ENCODE results near the gene RSU1. TPM values are rescaled to one million over a fixed set of nuclear protein-coding genes. Genes with fewer than 3 reads are reported as not detected.

Gene RSU1
- polyA plus RNA-seq, 2 donors, result 24.7 to 44.6 TPM

GRCh38 chr10:16853201-16853600, 36.0 kb upstream of the RSU1 start:
- WGBS, 2 donors, result 62 to 63% methylated on average over 4 of the region's 4 CpGs
- Histone ChIP-seq H3K4me1 (ENCODE audit: control insufficient read depth in 2 of 2, insufficient read depth in 2 of 2, low read length in 1 of 2) (no peaks in the 10 kb centered on the region), H3K27ac (ENCODE audit: low read depth in 2 of 2, low read length in 1 of 2) (no peak overlapping the region), H3K9me3 (ENCODE audit: control insufficient read depth in 2 of 2, insufficient read depth in 1 of 2, low read depth in 1 of 2, low read length in 1 of 2) (no peaks in the 10 kb centered on the region), H3K36me3 (ENCODE audit: control insufficient read depth in 2 of 2, insufficient read depth in 2 of 2, low read length in 1 of 2) (no peaks in the 10 kb centered on the region), H3K27me3 (ENCODE audit: control insufficient read depth in 1 of 2, insufficient read depth in 2 of 2, low read length in 2 of 2) (no peaks in the 10 kb centered on the region), H3K4me3 (ENCODE audit: low read depth in 1 of 2, low read length in 2 of 2) (no peak overlapping the region)

DNA sequence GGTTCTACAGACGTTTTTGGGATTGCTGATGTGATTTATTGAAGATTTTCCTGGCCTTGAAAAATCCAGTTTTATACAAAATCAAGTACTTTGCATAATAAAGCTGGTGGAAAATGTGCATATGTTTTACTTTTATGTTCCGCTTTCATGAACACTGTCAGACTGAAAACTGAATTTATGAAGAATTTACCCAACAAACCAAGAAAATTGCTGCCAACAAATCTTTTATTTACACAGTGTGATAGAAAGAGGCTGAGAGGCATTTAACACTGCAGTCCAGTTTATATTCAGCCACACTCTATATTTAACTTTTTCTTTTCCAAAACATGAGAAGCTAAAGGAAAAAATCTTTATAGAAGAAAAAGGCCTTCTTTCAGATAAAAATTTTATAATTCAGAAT, 35.4 kb upstream of the RSU1 start:
- WGBS, 2 donors, result 52 to 58% methylated on average over 2 of the region's 2 CpGs
- Histone ChIP-seq H3K36me3 (ENCODE audit: control insufficient read depth in 2 of 2, insufficient read depth in 2 of 2, low read length in 1 of 2) (no peaks in the 10 kb centered on the region), H3K27me3 (ENCODE audit: control insufficient read depth in 1 of 2, insufficient read depth in 2 of 2, low read length in 2 of 2) (no peaks in the 10 kb centered on the region), H3K4me1 (ENCODE audit: control insufficient read depth in 2 of 2, insufficient read depth in 2 of 2, low read length in 1 of 2) (no peaks in the 10 kb centered on the region), H3K27ac (ENCODE audit: low read depth in 2 of 2, low read length in 1 of 2) (no peak overlapping the region), H3K4me3 (ENCODE audit: low read depth in 1 of 2, low read length in 2 of 2) (no peak overlapping the region), H3K9me3 (ENCODE audit: control insufficient read depth in 2 of 2, insufficient read depth in 1 of 2, low read depth in 1 of 2, low read length in 1 of 2) (no peaks in the 10 kb centered on the region)

DNA sequence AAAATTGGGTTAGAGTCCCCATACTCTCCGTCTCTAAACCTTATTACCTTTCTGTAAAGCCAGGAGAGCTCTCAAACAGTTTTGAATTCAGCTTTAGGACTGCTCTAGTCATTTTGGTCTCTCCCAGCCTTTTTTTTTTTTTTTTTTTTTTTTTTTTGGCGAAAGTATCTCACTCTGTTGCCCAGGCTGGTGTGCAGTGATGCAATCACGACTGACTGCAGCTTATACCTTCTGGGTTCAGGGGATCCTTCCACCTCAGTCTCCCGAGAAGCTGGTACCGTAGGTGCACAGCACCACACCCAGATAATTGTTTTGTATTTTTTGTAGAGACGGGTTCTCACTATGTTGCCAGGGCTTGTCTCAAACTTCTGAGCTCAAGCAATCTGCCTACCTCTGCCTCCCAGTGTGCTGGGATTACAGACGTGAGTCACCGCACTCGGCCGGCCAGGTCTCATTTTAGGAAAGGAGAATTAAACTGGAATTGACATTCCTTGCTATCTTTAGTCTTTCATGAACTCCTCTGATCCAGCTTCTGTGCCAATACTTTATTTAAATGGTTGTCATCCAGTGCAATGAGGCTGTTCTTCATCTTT, 31.4 kb upstream of the RSU1 start:
- 43 to 51% methylated on average over 10 of the region's 10 CpGs for WGBS, 2 donors
- H3K9me3 ChIP-seq (ENCODE audit: control insufficient read depth in 2 of 2, insufficient read depth in 1 of 2, low read depth in 1 of 2, low read length in 1 of 2), result no peaks in the 10 kb centered on the region
- no peaks in the 10 kb centered on the region for H3K36me3 ChIP-seq (ENCODE audit: control insufficient read depth in 2 of 2, insufficient read depth in 2 of 2, low read length in 1 of 2)
- H3K27ac ChIP-seq (ENCODE audit: low read depth in 2 of 2, low read length in 1 of 2), result no peak overlapping the region
- H3K4me3 ChIP-seq (ENCODE audit: low read depth in 1 of 2, low read length in 2 of 2), result no peak overlapping the region
- no peaks in the 10 kb centered on the region for H3K4me1 ChIP-seq (ENCODE audit: control insufficient read depth in 2 of 2, insufficient read depth in 2 of 2, low read length in 1 of 2)
- H3K27me3 ChIP-seq (ENCODE audit: control insufficient read depth in 1 of 2, insufficient read depth in 2 of 2, low read length in 2 of 2), result no peaks in the 10 kb centered on the region

DNA sequence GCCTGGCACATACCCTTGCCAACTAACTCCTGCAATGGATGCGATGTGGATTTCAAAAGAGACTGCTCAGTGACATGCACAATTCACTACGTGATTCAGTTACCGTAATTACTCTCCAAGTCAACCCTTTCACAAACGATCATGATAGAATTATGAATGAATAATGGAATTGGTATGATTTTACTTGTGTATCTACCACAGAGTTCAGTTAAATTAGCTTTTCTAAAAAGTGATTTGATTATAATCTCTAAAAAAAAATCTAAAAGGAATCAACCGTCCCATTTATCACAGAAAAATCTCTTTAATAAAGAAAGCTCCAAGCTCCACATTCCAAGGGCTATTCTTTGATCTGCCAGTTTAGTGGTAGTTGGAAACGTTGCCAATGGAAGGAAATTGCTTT, 30.4 kb upstream of the RSU1 start:
- 39 to 61% methylated on average over 6 of the region's 6 CpGs for WGBS, 2 donors
- Histone ChIP-seq H3K36me3 (ENCODE audit: control insufficient read depth in 2 of 2, insufficient read depth in 2 of 2, low read length in 1 of 2) (no peaks in the 10 kb centered on the region), H3K27me3 (ENCODE audit: control insufficient read depth in 1 of 2, insufficient read depth in 2 of 2, low read length in 2 of 2) (no peaks in the 10 kb centered on the region), H3K4me1 (ENCODE audit: control insufficient read depth in 2 of 2, insufficient read depth in 2 of 2, low read length in 1 of 2) (no peaks in the 10 kb centered on the region), H3K9me3 (ENCODE audit: control insufficient read depth in 2 of 2, insufficient read depth in 1 of 2, low read depth in 1 of 2, low read length in 1 of 2) (no peaks in the 10 kb centered on the region), H3K27ac (ENCODE audit: low read depth in 2 of 2, low read length in 1 of 2) (no peak overlapping the region), H3K4me3 (ENCODE audit: low read depth in 1 of 2, low read length in 2 of 2) (no peak overlapping the region)

- no peak overlapping the region for H3K27ac ChIP-seq (ENCODE audit: low read depth in 2 of 2, low read length in 1 of 2)
- no peaks in the 10 kb centered on the region for H3K9me3 ChIP-seq (ENCODE audit: control insufficient read depth in 2 of 2, insufficient read depth in 1 of 2, low read depth in 1 of 2, low read length in 1 of 2)
- no peaks in the 10 kb centered on the region for H3K4me1 ChIP-seq (ENCODE audit: control insufficient read depth in 2 of 2, insufficient read depth in 2 of 2, low read length in 1 of 2)
- no peaks in the 10 kb centered on the region for H3K36me3 ChIP-seq (ENCODE audit: control insufficient read depth in 2 of 2, insufficient read depth in 2 of 2, low read length in 1 of 2)
- H3K4me3 ChIP-seq (ENCODE audit: low read depth in 1 of 2, low read length in 2 of 2), result no peak overlapping the region
- no peaks in the 10 kb centered on the region for H3K27me3 ChIP-seq (ENCODE audit: control insufficient read depth in 1 of 2, insufficient read depth in 2 of 2, low read length in 2 of 2)
These were observed 28.0 kb upstream of the RSU1 start for GRCh38 chr10:16845248-16845647.

DNA sequence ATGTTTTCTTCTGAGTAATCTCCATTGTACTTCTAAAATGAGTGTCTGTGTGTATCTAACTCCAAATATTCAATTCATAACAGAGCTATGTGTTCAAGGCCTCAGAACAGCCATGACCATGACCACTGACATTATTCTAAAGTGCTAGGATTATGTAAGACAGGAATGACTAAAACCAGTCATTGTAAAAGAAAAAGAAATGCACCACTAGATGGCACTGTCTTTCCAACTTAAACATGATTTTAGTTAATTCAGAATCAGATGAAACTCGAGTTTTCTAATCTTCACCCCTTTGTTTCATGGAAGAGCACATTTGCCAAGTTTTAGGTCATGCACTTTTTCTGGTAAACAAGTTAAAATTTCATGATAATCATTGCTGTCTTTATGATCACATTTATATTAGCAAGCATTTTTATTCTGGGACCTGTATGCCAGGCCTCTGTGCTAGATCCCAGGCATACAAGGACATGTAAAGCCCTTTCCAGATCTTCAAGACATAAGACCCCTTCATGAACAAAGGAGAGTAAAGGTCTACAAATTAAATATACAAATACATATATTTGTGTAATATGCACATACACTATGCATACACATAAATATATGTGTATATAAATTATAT, 26.1 kb upstream of the RSU1 start:
- 0 to 5% methylated on average over 1 of the region's 1 CpG for WGBS, 2 donors
- no peak overlapping the region for H3K4me3 ChIP-seq (ENCODE audit: low read depth in 1 of 2, low read length in 2 of 2)
- H3K27ac ChIP-seq (ENCODE audit: low read depth in 2 of 2, low read length in 1 of 2), result no peak overlapping the region
- no peaks in the 10 kb centered on the region for H3K27me3 ChIP-seq (ENCODE audit: control insufficient read depth in 1 of 2, insufficient read depth in 2 of 2, low read length in 2 of 2)
- H3K36me3 ChIP-seq (ENCODE audit: control insufficient read depth in 2 of 2, insufficient read depth in 2 of 2, low read length in 1 of 2), result no peaks in the 10 kb centered on the region
- H3K9me3 ChIP-seq (ENCODE audit: control insufficient read depth in 2 of 2, insufficient read depth in 1 of 2, low read depth in 1 of 2, low read length in 1 of 2), result no peaks in the 10 kb centered on the region
- no peaks in the 10 kb centered on the region for H3K4me1 ChIP-seq (ENCODE audit: control insufficient read depth in 2 of 2, insufficient read depth in 2 of 2, low read length in 1 of 2)

GRCh38 chr10:16835228-16835627, 18.0 kb upstream of the RSU1 start:
- 60 to 64% methylated on average over 8 of the region's 8 CpGs for WGBS, 2 donors
- Histone ChIP-seq H3K36me3 (ENCODE audit: control insufficient read depth in 2 of 2, insufficient read depth in 2 of 2, low read length in 1 of 2) (no peaks in the 10 kb centered on the region), H3K4me1 (ENCODE audit: control insufficient read depth in 2 of 2, insufficient read depth in 2 of 2, low read length in 1 of 2) (no peaks in the 10 kb centered on the region), H3K27ac (ENCODE audit: low read depth in 2 of 2, low read length in 1 of 2) (no peak overlapping the region), H3K4me3 (ENCODE audit: low read depth in 1 of 2, low read length in 2 of 2) (no peak overlapping the region), H3K9me3 (ENCODE audit: control insufficient read depth in 2 of 2, insufficient read depth in 1 of 2, low read depth in 1 of 2, low read length in 1 of 2) (no peaks in the 10 kb centered on the region), H3K27me3 (ENCODE audit: control insufficient read depth in 1 of 2, insufficient read depth in 2 of 2, low read length in 2 of 2) (no peaks in the 10 kb centered on the region)

DNA sequence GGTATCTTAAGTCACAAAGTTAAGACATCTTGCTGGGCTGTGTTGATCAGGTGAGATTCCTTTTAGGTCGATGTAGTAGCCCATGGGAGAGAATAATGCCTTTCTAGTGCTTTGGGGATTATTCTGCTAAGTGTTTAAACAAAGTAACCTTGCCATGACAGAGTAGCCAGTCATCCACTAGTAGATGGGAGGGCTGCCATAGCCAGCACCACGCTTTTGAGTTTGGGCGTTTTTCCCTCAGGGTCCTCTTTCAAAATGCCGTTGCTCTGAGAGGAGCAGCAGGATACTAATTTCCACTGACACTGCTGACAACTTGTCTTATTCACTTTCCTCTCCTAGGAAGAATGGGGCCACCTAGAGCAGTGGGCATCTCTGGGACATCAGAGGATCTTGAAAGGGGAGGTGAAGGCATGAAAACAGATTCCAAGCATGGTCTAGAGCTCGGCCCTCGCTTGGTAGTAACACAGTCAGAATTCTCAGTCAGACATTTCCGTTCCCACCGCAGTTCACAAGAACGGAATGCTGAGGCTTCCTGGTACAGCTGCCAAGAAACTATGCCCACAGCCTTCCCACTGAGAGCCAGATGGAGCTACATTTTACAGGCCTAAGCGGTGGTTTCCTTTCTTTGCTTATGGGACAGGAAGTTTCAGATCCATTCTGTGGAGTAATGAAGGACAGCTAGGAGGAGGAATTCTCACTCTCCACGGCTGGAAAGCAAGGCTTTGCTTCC, 15.3 kb upstream of the RSU1 start:
- 47 to 57% methylated on average over 11 of the region's 11 CpGs for WGBS, 2 donors
- H3K4me3 ChIP-seq (ENCODE audit: low read depth in 1 of 2, low read length in 2 of 2), result no peak overlapping the region
- H3K27me3 ChIP-seq (ENCODE audit: control insufficient read depth in 1 of 2, insufficient read depth in 2 of 2, low read length in 2 of 2), result no peaks in the 10 kb centered on the region
- H3K36me3 ChIP-seq (ENCODE audit: control insufficient read depth in 2 of 2, insufficient read depth in 2 of 2, low read length in 1 of 2), result no peaks in the 10 kb centered on the region
- H3K27ac ChIP-seq (ENCODE audit: low read depth in 2 of 2, low read length in 1 of 2), result no peak overlapping the region
- H3K4me1 ChIP-seq (ENCODE audit: control insufficient read depth in 2 of 2, insufficient read depth in 2 of 2, low read length in 1 of 2), result no peaks in the 10 kb centered on the region
- no peaks in the 10 kb centered on the region for H3K9me3 ChIP-seq (ENCODE audit: control insufficient read depth in 2 of 2, insufficient read depth in 1 of 2, low read depth in 1 of 2, low read length in 1 of 2)

- H3K27ac ChIP-seq (ENCODE audit: low read depth in 2 of 2, low read length in 1 of 2), result peak overlapping the region; percentile 18 to 37
- no peaks in the 10 kb centered on the region for H3K27me3 ChIP-seq (ENCODE audit: control insufficient read depth in 1 of 2, insufficient read depth in 2 of 2, low read length in 2 of 2)
- no peaks in the 10 kb centered on the region for H3K4me1 ChIP-seq (ENCODE audit: control insufficient read depth in 2 of 2, insufficient read depth in 2 of 2, low read length in 1 of 2)
- H3K4me3 ChIP-seq (ENCODE audit: low read depth in 1 of 2, low read length in 2 of 2), result no peak overlapping the region
- WGBS, 2 donors, result 33 to 35% methylated on average over 9 of the region's 9 CpGs
- H3K36me3 ChIP-seq (ENCODE audit: control insufficient read depth in 2 of 2, insufficient read depth in 2 of 2, low read length in 1 of 2), result no peaks in the 10 kb centered on the region
- H3K9me3 ChIP-seq (ENCODE audit: control insufficient read depth in 2 of 2, insufficient read depth in 1 of 2, low read depth in 1 of 2, low read length in 1 of 2), result no peaks in the 10 kb centered on the region
These were observed 11.5 kb upstream of the RSU1 start for GRCh38 chr10:16828701-16829175.

All from esophagus (tissue), 2 donors.